GM18907 (cell line): ENCODE measurements around the gene GLYR1.

ENCODE experiments used
- ATAC-seq: cut with Tn5 transposase; IDR thresholded peaks from one replicate; pipeline ENCODE4 v1.9.1; 2021; ENCODE audit warnings: mild to moderate bottlenecking, moderate library complexity; ENCODE audit not compliant: unreplicated experiment

Gene GLYR1

GRCh38 chr16:4813251-4814003, 33.7 kb downstream of the GLYR1 start:
- ATAC-seq, result no peak

GRCh38 chr16:4811773-4812172, 35.3 kb downstream of the GLYR1 start:
- no peak for ATAC-seq

GRCh38 chr16:4811242-4811641, 35.8 kb downstream of the GLYR1 start:
- no peak for ATAC-seq

GRCh38 chr16:4806280-4806679, 40.8 kb downstream of the GLYR1 start:
- no peak for ATAC-seq

GRCh38 chr16:4805231-4805630, 41.9 kb downstream of the GLYR1 start:
- ATAC-seq, result no peak

GRCh38 chr16:4803898-4804762, 43.0 kb downstream of the GLYR1 start:
- ATAC-seq, result no peak

- no peak for ATAC-seq
Observed at GRCh38 chr16:4803401-4803844, 43.7 kb downstream of the GLYR1 start.

- peak; percentile 91 for ATAC-seq
Observed at GRCh38 chr16:4802659-4803287, 44.3 kb downstream of the GLYR1 start.

- ATAC-seq, result peak; percentile 59
Observed at GRCh38 chr16:4801962-4802658, 45.0 kb downstream of the GLYR1 start, which contains the start of gene ROGDI. TSS of gene ROGDI (minus strand) at chr16:4802633. CDS start at chr16:4802571, 62 bp downstream.

- no peak for ATAC-seq
Observed at GRCh38 chr16:4801051-4801961, 45.8 kb downstream of the GLYR1 start.

- no peak for ATAC-seq
Observed at GRCh38 chr16:4800290-4801041, 46.6 kb downstream of the GLYR1 start.

GRCh38 chr16:4799171-4799855, 47.8 kb downstream of the GLYR1 start:
- ATAC-seq, result no peak

- no peak for ATAC-seq
Observed at GRCh38 chr16:4798456-4798855, 48.6 kb downstream of the GLYR1 start.

GRCh38 chr16:4797805-4798252, 49.3 kb downstream of the GLYR1 start:
- ATAC-seq, result no peak

- no peak for ATAC-seq
Observed at GRCh38 chr16:4796982-4797804, 49.9 kb downstream of the GLYR1 start.

- no peak for ATAC-seq
Observed at GRCh38 chr16:4795828-4796572, 51.1 kb downstream of the GLYR1 start.
